Ishikawa (cell line): ENCODE results near the gene ELMO1.

Source experiments
- CEBPB ChIP-seq: IDR thresholded peaks from 2 replicates; pipeline ENCODE4 v1.6.1; 2012
- CREB1 ChIP-seq: IDR thresholded peaks from 2 replicates; pipeline ENCODE4 v1.6.1; 2012; ENCODE audit warnings: low read depth
- EGR1 ChIP-seq: IDR thresholded peaks from 2 replicates; pipeline ENCODE4 v1.6.1; 2012
- EP300 ChIP-seq: IDR thresholded peaks from 2 replicates; pipeline ENCODE4 v1.6.1; 2012; ENCODE audit warnings: borderline replicate concordance
- FOXM1 ChIP-seq: IDR thresholded peaks from 2 replicates; pipeline ENCODE4 v1.6.1; 2012; ENCODE audit warnings: low read depth, borderline replicate concordance
- NFIC ChIP-seq: IDR thresholded peaks from 2 replicates; pipeline ENCODE4 v1.6.1; 2012
- RAD21 ChIP-seq: IDR thresholded peaks from 2 replicates; pipeline ENCODE4 v1.6.1; 2012; ENCODE audit warnings: low read depth
- TAF1 ChIP-seq: IDR thresholded peaks from 2 replicates; pipeline ENCODE4 v1.6.1; 2012; ENCODE audit warnings: low read depth, mild to moderate bottlenecking
- TCF12 ChIP-seq: IDR thresholded peaks from 2 replicates; pipeline ENCODE4 v1.6.1; 2012; ENCODE audit warnings: low read depth
- TEAD4 ChIP-seq: IDR thresholded peaks from 2 replicates; pipeline ENCODE4 v1.6.1; 2012
- USF1 ChIP-seq: IDR thresholded peaks from 2 replicates; pipeline ENCODE4 v1.6.1; 2012
- YY1 ChIP-seq: IDR thresholded peaks from 2 replicates; pipeline ENCODE4 v1.6.1; 2012; ENCODE audit warnings: low read depth
- ZBTB7A ChIP-seq: IDR thresholded peaks from 2 replicates; pipeline ENCODE4 v1.6.1; 2012; ENCODE audit warnings: low read depth
- TF ChIP-seq, protein P1 (sequence below): IDR thresholded peaks from 2 replicates; pipeline ENCODE4 v1.6.1; 2012; ENCODE audit warnings: low read depth, mild to moderate bottlenecking
- TF ChIP-seq, protein P2 (sequence below): IDR thresholded peaks from 2 replicates; pipeline ENCODE4 v1.6.1; 2012

ELMO1 gene

DNA sequence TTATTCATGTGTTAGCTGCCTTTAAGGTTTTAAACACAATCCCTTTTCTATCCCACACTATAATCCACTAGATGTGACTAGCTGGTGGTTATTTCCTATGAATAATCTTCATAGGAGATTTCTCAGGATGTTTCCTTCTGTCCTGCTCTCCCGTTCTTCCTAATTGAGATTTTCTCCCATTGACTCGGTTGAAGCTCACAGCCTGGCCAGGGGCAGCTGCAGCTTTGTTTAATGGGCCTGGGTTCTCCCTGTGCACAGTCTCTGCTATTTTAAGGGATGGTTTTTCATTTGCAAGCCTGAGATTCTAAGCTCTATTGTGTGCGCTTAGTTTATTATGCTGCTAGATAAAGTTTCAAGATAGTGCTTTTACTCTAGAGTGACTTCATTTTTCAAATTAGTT is 441.0 kb downstream of the ELMO1 start:
- no peak for TF ChIP-seq YY1
- no peak for TF ChIP-seq ZBTB7A
- no peak for TF ChIP-seq TEAD4
- no peak for TF ChIP-seq FOXM1
- TF ChIP-seq TAF1: no peak
- TF ChIP-seq NFIC: no peak
- TF ChIP-seq CREB1: no peak
- TF ChIP-seq CEBPB: no peak

- TF ChIP-seq CEBPB (no peak), TCF12 (no peak), YY1 (no peak), ZBTB7A (no peak), FOXM1 (no peak), USF1 (no peak), TEAD4 (no peak), EP300 (no peak), NFIC (no peak), CREB1 (no peak), RAD21 (no peak), TAF1 (no peak), EGR1 (no peak)
- TF ChIP-seq, protein P1, sequence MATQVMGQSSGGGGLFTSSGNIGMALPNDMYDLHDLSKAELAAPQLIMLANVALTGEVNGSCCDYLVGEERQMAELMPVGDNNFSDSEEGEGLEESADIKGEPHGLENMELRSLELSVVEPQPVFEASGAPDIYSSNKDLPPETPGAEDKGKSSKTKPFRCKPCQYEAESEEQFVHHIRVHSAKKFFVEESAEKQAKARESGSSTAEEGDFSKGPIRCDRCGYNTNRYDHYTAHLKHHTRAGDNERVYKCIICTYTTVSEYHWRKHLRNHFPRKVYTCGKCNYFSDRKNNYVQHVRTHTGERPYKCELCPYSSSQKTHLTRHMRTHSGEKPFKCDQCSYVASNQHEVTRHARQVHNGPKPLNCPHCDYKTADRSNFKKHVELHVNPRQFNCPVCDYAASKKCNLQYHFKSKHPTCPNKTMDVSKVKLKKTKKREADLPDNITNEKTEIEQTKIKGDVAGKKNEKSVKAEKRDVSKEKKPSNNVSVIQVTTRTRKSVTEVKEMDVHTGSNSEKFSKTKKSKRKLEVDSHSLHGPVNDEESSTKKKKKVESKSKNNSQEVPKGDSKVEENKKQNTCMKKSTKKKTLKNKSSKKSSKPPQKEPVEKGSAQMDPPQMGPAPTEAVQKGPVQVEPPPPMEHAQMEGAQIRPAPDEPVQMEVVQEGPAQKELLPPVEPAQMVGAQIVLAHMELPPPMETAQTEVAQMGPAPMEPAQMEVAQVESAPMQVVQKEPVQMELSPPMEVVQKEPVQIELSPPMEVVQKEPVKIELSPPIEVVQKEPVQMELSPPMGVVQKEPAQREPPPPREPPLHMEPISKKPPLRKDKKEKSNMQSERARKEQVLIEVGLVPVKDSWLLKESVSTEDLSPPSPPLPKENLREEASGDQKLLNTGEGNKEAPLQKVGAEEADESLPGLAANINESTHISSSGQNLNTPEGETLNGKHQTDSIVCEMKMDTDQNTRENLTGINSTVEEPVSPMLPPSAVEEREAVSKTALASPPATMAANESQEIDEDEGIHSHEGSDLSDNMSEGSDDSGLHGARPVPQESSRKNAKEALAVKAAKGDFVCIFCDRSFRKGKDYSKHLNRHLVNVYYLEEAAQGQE: no peak
- TF ChIP-seq, protein P2, sequence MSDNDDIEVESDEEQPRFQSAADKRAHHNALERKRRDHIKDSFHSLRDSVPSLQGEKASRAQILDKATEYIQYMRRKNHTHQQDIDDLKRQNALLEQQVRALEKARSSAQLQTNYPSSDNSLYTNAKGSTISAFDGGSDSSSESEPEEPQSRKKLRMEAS: no peak
These were observed 441.4 kb downstream of the ELMO1 start for GRCh38 chr7:37007268-37007667.

- TF ChIP-seq TEAD4 (no peak), EP300 (no peak), ZBTB7A (no peak), YY1 (no peak), CEBPB (no peak), EGR1 (no peak), TAF1 (no peak), RAD21 (no peak), TCF12 (no peak), USF1 (no peak), FOXM1 (no peak)
- TF ChIP-seq, protein P2: no peak
- TF ChIP-seq, protein P1: no peak
These were observed 441.9 kb downstream of the ELMO1 start for GRCh38 chr7:37006764-37007163.

DNA sequence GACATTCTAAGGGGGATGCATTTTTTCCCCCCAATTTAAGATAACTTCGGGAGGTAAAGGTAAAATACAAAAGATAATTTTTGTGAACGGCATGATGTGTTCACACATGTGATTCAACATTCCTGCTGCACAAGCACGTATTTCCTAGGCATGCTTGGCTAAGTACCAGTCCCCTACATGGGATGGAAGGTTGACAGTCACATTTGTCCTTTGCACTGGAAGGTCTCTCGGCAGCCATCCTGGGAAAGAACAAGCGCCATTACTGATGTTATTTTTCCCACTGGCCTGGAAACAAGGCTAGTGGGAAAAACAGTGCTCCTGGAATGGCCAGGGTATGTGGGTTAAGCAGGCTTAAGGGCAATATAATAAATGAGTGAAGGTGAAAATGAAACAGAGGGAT is 448.2 kb downstream of the ELMO1 start:
- TF ChIP-seq RAD21: no peak

DNA sequence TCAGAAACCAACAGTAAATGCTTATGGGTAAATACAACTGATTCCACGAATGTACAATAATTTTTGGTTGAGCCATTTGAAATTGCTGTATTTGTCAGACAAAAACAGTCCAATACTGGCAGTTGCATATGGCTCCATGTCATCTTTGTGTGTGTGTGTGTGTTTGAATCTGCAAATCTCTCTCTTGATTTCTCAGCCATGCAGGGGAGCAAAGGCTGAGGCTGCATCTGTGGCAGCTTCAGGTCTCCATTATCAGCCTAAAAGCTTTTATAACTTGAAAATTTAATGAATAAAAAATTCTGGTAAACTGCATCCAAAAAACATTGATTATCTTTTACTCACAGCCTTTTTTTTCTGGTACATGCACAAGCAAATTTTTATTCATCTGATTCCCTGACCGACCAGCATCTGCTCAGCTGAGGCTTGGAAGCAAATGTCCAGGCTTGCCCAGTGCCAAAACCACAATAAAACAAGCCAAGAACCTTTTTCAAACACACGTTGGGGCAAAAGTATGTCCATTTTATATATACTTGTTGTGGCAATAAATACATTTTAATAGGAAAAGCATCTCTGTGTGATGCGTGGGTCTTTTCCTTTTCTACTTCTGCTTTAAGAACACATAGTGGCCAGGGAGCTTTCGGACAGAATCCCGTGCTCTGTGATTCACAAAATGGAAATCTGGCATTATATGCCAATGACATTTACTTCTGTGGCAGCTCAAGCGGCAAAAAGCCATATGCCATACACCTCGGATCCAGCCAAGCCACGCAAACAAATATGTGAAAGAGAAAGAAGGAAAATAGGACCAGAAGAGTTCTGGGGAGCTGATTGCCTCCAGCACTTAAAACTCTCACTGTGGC is 448.8 kb downstream of the ELMO1 start:
- TF ChIP-seq TAF1 (no peak), EP300 (no peak), CREB1 (no peak), CEBPB (no peak), RAD21 (no peak), TCF12 (no peak), USF1 (no peak), EGR1 (no peak)
- TF ChIP-seq, protein P2: no peak

GRCh38 chr7:36995776-36996175 is 452.9 kb downstream of the ELMO1 start:
- TF ChIP-seq CEBPB: no peak
- no peak for TF ChIP-seq TAF1
- no peak for TF ChIP-seq TEAD4
- no peak for TF ChIP-seq FOXM1
- TF ChIP-seq, protein P1: no peak
- no peak for TF ChIP-seq EGR1
- no peak for TF ChIP-seq USF1
- no peak for TF ChIP-seq NFIC
